Right renal cortex interstitium (tissue), 3 donors: ENCODE measurements around the gene PIBF1. TPM values are rescaled to one million over a fixed set of nuclear protein-coding genes. Genes with fewer than 3 reads are reported as not detected.
"Not testable (repeated sequence)": the region's sequence is repeated elsewhere in the genome, so short reads cannot be mapped to it uniquely, and the experiment has no call there.

Experiments
- DNase-seq, 3 donors: peaks; one replicate each; pipeline ENCODE4 v3.0.0-alpha.2; 2013; ENCODE audit warnings: low read depth in 3 of 3, low spot score in 2 of 3
- polyA plus RNA-seq, 3 donors: library from polyadenylated mRNA; unstranded; fragments of 120-200 nt; gene quantifications; one replicate each; pipeline ENCODE4 v1.2.1, GENCODE V29; 2013; ENCODE audit not compliant: insufficient read length in 3 of 3

Gene PIBF1
- polyA plus RNA-seq, 3 donors, result 44.8 to 50.8 (median 45.1) TPM

DNA sequence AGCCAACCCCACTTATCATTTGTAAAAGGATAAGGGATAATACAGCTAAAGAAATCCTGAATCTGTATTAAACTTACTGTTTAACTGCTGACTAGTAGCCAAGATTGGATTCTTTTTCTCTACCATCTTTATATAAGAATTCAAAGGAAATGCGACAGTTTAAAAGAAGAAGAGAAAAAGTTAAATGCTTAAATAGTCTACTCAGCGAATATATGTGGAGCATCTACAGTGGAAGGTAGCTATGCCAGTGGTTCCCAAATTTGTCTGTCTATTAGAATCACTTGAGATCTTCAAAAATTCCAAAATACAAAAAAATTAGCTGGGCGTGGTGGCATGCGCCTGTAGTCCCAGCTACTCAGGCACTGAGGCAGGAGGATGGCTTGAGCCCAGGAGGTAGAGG lies 216.1 kb downstream of the PIBF1 start:
- DNase-seq, result no peak

DNA sequence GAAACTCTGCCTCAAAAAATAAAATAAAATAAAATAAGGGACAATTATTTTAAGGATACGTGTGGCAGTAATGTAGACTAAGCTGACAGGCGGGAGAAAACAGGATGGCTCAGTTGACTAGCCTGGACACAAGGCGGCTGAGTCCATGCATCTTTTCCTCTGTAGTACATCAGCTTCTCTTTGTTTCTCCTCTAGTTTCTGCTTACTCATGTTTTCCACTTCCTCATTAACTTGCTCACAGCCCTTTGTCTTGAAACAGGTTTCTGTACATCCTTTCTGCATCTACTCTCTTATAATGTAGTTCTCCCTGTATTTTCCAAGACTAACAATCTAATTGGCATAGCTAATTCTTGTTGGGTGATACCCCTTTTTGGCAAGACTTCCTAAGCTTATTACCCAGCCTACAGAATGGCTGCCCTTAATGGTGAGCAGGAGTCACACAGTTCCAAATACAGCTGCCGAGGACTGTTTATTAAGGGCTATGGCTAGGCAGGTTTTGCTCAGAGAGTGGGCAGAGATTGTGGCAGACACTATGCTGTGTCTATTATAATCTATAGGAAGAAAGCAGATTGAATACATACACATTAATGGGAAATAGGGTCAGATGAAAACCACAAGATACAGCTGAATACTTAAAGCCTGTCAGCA lies 218.2 kb downstream of the PIBF1 start:
- no peak for DNase-seq

DNA sequence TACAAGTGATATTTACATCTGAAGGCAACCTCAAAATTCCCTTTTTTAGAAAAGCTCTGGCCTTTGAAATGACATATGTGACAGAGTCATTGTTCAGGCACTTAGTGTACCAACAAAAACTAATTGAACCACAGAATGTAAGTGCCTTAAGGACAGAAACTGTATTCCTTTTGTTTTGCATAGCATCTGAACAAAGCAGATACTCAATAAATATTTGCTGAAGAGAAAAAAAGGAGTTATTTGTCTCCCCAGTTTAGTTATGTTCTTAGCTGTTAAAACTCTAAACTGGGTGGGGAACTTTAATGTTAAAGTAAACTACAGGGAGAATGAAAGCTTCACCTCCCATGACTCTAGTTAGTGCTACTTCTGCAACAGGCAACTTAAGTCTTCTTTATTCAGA lies 220.0 kb downstream of the PIBF1 start:
- DNase-seq, result no peak

DNA sequence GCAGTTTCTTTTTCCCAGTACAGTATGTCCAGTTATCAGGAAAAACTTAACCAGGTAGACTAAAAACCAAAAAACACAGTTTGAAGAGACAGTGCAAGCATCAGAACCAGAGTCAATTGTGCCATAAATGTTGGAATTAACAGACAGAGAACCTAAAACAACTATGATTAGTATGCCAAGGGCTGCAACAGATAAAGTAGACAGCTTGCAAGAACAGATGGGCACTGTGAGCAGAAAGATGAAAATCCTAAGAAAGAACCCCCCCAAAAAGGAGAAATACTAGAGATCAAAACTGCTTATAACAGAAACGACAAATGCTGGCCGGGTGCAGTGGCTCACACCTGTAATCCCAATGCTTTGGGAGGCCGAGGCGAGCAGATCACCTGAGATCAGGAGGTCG lies 229.8 kb downstream of the PIBF1 start:
- no peak for DNase-seq

DNA sequence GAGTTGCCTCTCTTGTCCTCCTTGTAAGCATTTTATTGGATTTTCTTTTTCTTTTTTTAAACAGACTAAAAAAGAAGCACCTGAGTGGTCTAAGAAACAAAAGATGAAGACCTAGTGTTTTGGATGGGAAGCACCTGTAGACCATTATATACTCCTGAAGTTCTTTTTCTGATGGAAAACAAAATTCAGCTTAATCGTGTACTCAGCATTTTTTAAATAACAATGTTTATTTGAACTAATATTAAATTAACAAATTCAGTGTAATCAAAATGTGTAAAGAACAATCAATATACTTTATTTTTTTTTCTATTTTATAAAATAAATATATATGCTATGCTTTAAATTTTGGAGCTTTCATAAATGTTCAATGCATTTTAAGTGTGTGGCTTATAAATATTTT lies 233.9 kb downstream of the PIBF1 start:
- DNase-seq, result no peak

DNA sequence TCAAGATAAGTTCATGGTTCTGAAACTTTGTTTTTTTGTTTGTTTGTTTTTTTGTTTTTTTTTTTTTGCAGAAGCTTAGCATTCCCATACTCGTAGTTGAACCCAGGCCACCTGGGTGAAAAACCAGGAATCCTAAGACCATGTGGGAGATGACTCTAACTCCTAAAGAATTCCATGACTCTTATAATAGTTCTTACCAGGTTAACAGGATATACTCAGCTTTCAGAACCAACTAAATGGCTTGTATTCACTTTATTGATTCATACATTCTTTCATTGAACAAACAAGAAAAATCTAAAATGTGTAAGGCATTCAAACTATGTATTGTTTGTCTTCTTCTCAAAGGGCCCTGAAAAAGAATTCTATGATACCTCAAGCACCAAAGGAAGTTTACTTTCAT lies 236.4 kb downstream of the PIBF1 start:
- no peak for DNase-seq

DNA sequence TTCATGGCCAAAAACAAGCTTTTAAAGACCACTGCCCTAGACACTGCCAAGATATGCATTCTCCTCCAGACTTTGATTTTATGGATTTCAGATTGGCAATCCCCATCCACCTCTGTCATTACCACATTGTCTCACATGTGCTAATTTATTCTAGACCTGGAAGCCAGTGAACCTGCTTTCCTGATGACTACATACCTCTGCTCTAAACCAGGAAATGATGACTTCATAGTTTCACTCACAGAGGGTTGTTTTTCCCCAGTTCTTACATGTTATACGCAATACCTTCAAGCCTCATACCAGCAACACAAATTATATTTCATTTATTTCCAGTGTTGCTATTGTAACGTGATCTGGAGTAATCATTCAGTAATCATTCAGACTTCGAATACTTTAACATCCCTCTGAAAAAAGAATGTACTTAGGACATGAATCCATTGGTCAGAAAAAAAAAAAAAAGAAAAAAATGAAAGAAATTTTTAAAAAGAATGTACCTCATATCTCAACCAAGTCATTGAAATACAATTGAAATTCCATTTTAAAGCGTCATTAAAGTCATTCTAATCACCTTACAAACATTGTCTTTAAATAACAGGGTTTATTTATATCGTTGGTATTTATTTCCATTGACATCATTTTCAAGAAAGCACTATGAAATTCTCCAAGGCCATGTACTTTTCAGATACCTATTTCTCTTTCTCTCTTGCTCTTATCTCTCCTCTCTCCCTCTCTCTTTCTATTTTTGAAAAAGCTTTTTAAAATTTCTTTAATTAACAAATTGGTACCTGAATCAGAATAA lies 243.5 kb downstream of the PIBF1 start:
- no peak for DNase-seq

DNA sequence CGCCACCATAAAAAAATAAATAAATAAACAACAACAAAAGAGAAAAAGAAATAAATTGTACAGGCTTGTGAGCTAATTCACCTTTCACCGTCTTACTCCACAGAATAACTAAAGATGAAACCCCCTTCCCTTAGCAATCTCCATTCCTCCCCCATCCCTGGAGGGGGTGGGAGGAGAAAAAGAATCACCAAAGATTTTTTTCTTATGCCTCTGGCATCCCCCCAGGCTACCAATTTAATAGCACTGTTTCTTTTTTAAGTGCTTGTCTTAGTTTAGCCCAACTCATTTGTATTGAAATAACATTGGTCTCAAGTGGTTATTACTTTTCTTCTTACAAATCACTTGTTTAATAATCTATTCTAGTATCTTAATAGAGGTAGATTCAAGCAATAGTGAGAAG lies 253.0 kb downstream of the PIBF1 start:
- no peak for DNase-seq

DNA sequence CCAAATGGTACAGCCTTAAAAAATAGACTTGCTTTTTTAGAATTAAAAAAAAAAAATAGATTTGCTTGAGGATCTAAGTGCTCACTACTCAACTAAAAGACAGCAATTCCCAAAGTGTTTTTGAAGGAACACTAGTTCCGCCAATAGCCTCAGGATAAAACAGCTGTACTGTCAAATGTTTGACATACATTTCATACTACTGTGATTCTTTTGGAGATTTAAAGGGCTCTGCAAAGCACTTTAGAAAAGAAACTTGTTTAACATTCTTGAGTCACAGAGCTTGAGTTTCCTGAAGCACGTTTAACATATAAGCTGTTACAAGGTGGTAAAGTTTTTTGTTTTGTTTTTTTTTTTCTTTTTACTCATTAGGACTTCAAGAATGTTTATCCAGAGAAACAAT lies 253.7 kb downstream of the PIBF1 start:
- DNase-seq, result no peak

DNA sequence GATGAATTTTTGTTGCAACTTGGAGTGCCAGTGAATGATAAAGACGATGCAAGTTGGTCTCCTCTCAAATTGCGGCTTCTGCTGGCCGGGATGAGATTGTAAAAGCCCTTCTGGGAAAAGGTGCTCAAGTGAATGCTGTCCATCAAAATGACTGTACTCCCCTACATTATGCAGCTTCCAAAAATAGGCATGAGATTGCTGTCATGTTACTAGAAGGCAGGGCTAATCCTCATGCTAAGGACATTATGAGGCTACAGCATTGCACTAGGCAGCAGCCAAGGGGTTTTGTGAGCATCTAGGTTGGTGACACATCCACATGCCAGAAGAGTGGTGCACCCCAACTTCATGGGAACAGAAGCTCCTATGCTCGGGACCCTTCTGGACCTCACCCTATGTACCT lies 254.6 kb downstream of the PIBF1 start:
- no peak for DNase-seq

DNA sequence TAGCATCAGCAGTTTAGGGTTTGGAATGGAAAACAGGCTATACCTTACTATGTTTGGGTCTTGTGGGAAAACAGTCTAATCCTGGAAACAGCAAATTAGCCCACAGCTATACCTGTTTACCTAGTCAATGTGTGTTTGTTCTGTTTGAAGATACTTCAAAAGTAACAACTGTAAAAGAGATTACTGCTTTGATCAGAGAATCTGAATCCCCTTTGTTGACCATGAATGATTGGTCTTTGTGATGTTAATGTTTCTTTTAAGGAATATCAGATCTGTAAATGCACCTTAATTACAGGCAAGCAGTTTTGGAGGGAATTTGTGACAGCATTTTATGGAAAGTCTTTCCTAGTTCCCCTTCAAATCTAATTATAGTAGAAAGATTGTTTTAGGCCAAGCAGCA lies 256.1 kb downstream of the PIBF1 start:
- DNase-seq, result no peak

DNA sequence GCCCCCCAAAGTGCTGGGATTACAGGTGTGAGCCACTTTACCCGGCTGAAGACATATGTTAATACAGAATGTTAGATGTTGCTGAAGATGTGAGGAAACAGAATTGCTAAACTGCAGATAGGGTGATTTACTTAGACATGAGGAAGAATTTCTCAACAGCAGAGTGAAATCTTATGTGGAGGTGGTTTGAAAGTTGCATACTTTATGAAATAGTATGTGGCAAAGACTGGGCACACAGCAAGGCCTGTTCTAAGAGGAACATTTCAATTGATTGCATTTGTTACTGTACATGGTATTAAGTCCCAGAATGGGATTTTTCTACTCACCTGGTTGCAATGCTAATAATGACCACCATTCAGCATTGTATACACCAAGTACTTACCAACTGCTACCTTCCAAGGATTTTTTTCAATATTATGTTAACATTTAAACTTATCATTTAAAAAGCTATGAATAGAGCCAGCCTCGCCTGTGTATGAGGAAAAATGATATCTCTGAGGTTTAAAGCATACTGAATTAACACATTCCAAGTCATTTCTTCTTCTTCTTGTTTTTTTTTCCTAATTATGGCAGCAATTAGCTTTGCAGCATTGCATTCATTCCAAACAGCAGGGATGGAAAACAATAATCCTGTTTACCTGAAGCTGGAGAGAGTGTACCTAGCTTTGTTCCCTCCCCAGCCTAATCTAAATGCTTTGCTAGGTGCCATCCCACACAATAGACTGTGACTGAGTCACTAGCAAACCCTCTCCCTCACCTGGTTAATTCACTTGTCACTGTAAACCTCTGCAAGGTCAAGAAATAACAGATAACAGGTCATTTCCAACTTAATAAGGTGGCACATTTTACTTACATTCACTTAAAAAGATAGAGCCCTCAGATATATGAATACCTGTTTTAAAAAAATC lies 257.5 kb downstream of the PIBF1 start:
- no peak for DNase-seq

DNA sequence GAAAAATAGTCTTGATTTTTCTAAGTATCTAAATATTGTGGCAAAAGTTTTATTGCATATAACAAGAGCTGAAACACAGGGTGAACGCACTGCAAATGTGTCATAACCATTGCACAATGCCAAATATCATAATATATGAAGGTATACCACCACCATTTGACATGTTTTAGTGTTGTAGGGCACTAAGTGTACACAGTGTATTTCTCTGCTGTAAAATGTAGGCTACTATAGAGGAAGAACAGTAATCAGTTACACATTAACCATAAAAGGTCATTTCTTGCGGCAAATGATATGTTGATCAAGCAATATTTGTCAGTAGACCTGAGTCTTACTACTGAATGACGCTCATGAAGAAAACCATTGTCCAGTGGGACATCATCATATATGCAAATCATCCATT lies 258.6 kb downstream of the PIBF1 start:
- DNase-seq, result no peak

DNA sequence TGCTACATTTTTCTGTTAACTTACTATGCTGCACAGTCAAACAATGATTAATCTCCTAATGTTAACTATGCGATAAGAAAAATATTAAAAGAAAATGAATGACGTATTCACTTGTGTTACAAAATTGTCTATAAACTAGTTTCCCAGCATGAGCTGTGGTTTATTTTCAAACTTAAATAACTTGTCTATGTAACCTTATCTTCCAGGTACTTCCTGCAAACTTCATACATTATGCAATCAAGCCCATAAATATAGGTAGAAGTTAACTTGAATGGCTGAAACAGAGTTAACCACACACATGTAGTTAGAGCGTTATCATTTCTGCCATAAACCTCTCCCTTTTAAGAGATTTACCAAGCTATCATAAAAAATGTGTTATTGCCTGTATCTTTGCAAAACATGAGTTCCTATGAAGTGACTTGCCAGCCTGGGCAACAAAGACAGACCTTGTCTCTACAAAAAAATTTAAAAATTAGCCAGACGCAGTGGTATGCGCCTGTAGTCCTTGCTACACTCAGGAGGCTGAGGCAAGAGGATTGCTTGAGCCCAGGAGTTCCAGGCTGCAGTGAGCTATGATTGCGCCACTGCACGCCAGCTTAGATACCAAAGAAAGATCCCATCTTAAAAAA lies 259.1 kb downstream of the PIBF1 start:
- no peak for DNase-seq

DNA sequence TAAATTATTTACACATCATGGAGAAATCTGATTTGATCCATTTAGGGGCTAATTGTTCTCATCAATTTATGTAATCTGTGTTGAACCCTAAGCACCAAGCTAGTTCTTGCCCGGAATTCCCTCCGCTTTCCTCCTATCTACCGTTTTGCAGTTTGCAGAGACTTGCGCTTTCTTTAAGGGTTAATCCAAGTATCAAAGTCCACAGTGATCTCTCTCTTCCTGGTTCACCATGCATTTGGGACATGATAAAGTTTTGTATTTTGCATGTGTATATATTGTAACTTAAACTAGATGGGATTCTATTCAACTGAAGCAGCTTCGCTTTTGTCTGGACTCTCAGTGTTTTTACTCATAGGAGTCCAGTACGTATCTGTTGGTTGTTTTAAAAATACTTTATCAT lies 263.1 kb downstream of the PIBF1 start:
- DNase-seq, result no peak

DNA sequence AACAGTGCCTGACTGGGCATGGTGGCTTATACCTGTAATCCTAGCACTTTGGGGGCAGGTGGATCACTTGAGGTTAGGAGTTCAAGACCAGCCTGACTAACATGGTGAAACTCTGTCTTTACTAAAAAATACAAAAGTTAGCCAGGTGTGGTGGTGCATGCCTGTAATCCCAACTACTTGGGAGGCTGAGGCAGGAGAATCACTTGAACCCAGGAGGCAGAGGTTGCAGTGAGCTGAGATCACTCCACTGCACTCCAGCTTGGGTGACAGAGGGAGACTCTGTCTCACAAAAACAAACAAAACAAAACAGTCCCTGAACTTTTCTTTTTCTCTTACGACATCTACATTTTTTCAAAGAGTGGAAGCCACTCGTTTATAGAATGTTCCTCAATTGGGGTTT lies 266.7 kb downstream of the PIBF1 start:
- not testable (repeated sequence) for DNase-seq

DNA sequence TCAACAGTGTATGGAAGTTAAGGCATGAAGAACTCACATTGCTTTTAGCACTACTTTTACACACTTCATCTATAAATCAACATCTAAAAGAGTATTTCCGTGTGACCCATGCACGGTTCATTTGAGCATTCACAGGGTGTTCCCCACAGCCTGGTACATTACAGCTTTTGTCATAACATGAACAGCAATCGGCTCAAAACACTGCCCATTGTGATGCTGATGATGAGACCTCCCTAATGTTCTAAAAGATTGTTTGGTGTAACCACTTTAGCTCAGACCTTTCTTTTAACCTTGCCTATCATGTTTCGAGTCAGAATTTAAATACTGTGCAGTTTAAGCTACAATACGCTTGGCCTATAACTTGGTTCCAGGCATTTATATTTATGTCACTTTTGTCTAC lies 272.8 kb downstream of the PIBF1 start:
- DNase-seq, result no peak

DNA sequence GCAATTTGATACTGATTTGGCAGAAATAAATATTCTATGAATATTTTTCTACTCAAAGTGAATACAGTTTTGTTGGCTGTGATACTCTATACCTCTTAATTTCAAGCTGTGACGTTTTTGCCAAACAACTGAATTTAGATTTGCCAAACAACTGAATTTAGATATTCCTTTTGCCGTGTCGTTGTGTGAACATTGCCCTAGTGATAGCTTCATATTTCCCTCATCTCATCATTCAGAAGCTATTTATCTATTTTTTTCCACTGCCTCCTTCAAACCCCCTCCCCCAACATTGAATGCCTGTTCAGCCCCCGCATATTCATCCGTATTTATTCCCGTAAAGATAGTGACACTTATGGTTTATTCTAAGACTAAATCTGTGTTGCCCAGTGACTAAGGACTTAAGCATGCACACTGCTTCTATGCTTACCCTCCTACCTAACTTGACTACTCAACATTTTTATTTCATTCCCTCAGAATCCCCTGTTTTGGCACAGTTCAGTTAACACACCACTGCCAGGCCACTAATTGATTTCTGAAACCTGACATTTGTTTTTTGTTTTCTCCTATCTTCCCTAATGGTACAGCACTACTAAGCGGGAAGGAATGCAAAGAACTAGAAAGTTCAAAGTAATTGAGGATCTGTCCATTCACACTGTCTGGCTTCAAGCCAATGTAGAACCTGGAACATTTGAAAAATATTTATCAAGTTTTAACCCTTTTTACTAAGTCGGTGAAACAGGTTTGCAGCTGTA lies 274.1 kb downstream of the PIBF1 start:
- DNase-seq, result no peak

DNA sequence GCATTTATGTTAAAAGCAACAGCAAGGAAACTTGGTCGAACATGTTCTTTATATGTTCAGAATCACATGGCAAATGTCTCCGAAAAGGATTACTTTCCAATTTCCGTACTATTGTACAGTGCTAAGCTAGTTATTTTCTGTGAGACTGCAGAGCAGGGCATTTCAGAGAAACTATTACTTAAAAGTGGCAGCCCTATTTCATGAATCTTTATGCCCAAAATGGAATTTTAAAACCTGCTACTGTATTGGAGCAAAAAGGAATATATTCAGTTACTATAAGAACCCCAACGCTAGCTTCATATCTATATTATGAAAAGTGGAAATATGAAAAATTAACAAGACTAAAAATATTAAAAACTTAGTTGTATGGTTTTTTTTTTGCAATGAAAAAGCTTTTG lies 274.6 kb downstream of the PIBF1 start:
- no peak for DNase-seq

DNA sequence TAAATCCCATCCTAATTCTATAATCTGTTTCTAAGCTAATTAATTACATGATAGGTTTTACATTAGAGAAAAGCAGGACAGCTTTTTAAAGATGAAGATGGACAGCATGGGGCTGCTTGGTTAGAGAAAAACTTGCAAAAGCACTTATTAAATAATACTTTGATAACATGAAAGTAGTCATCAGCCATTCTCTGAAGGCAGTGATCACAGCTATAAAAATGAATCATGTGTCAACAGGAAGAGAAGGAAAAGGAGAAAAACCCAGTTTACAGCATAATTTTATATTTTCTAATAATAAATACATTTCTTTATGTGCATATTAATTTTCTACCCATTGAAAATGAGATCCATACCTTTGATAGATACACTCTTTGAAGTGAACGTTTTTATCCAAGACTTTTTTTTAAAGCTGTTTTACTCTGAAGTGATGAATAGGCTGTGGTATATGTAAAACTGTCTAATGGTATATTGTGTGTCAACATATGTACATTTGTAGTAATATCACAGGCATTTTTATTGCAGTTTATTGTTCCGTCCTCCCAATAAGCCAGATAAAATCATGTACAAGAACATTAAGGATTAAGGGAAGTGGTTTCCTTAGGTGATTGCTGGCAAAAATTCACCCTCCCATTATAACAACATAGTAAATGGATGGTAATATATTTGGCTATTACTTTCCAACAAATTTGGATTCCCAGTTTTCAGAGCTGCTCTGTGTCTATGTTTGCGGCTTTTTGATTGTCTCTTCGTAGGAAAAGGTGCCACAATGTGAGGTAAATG lies 275.5 kb downstream of the PIBF1 start:
- DNase-seq, result no peak
